Measurements from ENCODE around the gene SLC6A11. TPM values are rescaled to one million over a fixed set of nuclear protein-coding genes. Genes with fewer than 3 reads are reported as not detected.

The SLC6A11 gene
- total RNA-seq, 1 donor from 2014 or later = 2.7 TPM

GRCh38 chr3:10970306-10970960, 154.4 kb downstream of the SLC6A11 start:
- no peaks in the 10 kb centered on the region for H3K9me3 Mint-ChIP-seq
- no peak for TF ChIP-seq CTCF (IDR thresholded peaks at IDR 0.05; ENCODE audit: unreplicated experiment)
- no peak for DNase-seq (ENCODE audit: low spot score in 2 of 2, unreplicated experiment in 2 of 2)
- no peaks in the 10 kb centered on the region for H3K4me1 Mint-ChIP-seq
- H3K36me3 Mint-ChIP-seq = no peaks in the 10 kb centered on the region
- H3K27ac Mint-ChIP-seq = no peak overlapping the region
- H3K4me3 Mint-ChIP-seq = no peak overlapping the region
- H3K27me3 Mint-ChIP-seq (ENCODE audit: low read depth) = peaks cover 75% of the 10 kb centered on the region

GRCh38 chr3:10972072-10972782, 156.2 kb downstream of the SLC6A11 start:
- Mint-ChIP-seq H3K27me3 (ENCODE audit: low read depth) (peaks cover 76% of the 10 kb centered on the region), H3K4me3 (no peak overlapping the region), H3K9me3 (no peaks in the 10 kb centered on the region), H3K4me1 (no peaks in the 10 kb centered on the region), H3K27ac (no peak overlapping the region), H3K36me3 (no peaks in the 10 kb centered on the region)
- no peak for TF ChIP-seq CTCF (IDR thresholded peaks at IDR 0.05; ENCODE audit: unreplicated experiment)
- DNase-seq (ENCODE audit: low spot score in 2 of 2, unreplicated experiment in 2 of 2) = no peak

- Mint-ChIP-seq H3K9me3 (no peaks in the 10 kb centered on the region), H3K27me3 (ENCODE audit: low read depth) (peaks cover 77% of the 10 kb centered on the region), H3K27ac (no peak overlapping the region), H3K36me3 (no peaks in the 10 kb centered on the region), H3K4me3 (no peak overlapping the region), H3K4me1 (no peaks in the 10 kb centered on the region)
- no peak for DNase-seq (ENCODE audit: low spot score in 2 of 2, unreplicated experiment in 2 of 2)
- TF ChIP-seq CTCF (IDR thresholded peaks at IDR 0.05; ENCODE audit: unreplicated experiment) = no peak
These were observed 157.1 kb downstream of the SLC6A11 start for GRCh38 chr3:10973046-10973595.

GRCh38 chr3:10974131-10974530, 158.1 kb downstream of the SLC6A11 start:
- no peak for DNase-seq (ENCODE audit: low spot score in 2 of 2, unreplicated experiment in 2 of 2)
- no peak for TF ChIP-seq CTCF (IDR thresholded peaks at IDR 0.05; ENCODE audit: unreplicated experiment)
- Mint-ChIP-seq H3K9me3 (no peaks in the 10 kb centered on the region), H3K4me3 (no peak overlapping the region), H3K27ac (no peak overlapping the region), H3K36me3 (no peaks in the 10 kb centered on the region), H3K4me1 (no peaks in the 10 kb centered on the region), H3K27me3 (ENCODE audit: low read depth) (peaks cover 78% of the 10 kb centered on the region)

GRCh38 chr3:10974746-10975375, 158.8 kb downstream of the SLC6A11 start:
- DNase-seq (ENCODE audit: low spot score in 2 of 2, unreplicated experiment in 2 of 2) = no peak
- Mint-ChIP-seq H3K4me1 (no peaks in the 10 kb centered on the region), H3K27ac (no peak overlapping the region), H3K27me3 (ENCODE audit: low read depth) (peaks cover 78% of the 10 kb centered on the region), H3K9me3 (no peaks in the 10 kb centered on the region), H3K4me3 (no peak overlapping the region), H3K36me3 (no peaks in the 10 kb centered on the region)
- TF ChIP-seq CTCF (IDR thresholded peaks at IDR 0.05; ENCODE audit: unreplicated experiment) = no peak

Data from mesothelial cell of epicardium (in vitro differentiated cells).